ENCODE data around the gene UNC45B.

DNA sequence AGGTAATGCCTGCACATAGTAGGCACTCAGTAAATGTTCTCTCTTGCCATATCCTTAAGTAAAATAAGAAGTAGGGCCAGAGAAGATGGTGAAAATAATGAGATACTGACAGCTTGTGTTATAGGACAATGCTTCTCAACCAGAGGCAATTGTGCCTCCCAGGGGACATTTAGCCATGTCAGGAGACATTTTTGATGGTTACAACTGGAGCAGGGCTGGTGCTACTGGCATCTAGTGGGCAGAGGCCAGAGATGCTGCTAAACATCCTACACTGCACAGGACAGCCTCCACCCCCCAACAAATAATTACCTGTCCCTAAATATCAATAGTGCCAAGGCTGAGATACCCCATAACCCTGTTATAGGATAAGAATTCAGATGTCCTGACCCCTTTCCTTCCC is 29.6 kb upstream of the UNC45B start:
- TF ChIP-seq, protein P1, sequence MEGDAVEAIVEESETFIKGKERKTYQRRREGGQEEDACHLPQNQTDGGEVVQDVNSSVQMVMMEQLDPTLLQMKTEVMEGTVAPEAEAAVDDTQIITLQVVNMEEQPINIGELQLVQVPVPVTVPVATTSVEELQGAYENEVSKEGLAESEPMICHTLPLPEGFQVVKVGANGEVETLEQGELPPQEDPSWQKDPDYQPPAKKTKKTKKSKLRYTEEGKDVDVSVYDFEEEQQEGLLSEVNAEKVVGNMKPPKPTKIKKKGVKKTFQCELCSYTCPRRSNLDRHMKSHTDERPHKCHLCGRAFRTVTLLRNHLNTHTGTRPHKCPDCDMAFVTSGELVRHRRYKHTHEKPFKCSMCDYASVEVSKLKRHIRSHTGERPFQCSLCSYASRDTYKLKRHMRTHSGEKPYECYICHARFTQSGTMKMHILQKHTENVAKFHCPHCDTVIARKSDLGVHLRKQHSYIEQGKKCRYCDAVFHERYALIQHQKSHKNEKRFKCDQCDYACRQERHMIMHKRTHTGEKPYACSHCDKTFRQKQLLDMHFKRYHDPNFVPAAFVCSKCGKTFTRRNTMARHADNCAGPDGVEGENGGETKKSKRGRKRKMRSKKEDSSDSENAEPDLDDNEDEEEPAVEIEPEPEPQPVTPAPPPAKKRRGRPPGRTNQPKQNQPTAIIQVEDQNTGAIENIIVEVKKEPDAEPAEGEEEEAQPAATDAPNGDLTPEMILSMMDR (IDR thresholded peaks at IDR 0.05; ENCODE audit: low read depth, low read length, poor library complexity, severe bottlenecking): no peak
- no peak for TF ChIP-seq EZH2phosphoT487 (IDR thresholded peaks at IDR 0.05; ENCODE audit: borderline replicate concordance, low read length)

All from DOHH2 (cell line).